Calu3 (cell line): ENCODE data around the gene FBP2. TPM values are rescaled to one million over a fixed set of nuclear protein-coding genes. Genes with fewer than 3 reads are reported as not detected.

Experiments used
- BruUV-seq: library from RNA; stranded (reverse); fragments of 400-500 nt; replicated peaks from 2 replicates; lab custom pipeline; 2021; lab: Mats Ljungman, UMichigan
- CTCF ChIA-PET: fragments of 300-600 bp; sonication (Branson Sonifier 250); formaldehyde crosslinking; loops from one replicate; lab custom pipeline; 2022; ENCODE audit warnings: antibody characterized with exemption; lab: Charles Lee
- DNase-seq: peaks from one replicate; pipeline ENCODE4 v3.0.0; 2022
- H3K27ac Mint-ChIP-seq: one replicate; pipeline ENCODE4 v1.8.0; 2022; ENCODE audit warnings: mixed read lengths; ENCODE audit not compliant: unreplicated experiment
- H3K27me3 Mint-ChIP-seq: one replicate; pipeline ENCODE4 v1.8.0; 2022; ENCODE audit warnings: mixed read lengths; ENCODE audit not compliant: unreplicated experiment
- H3K36me3 Mint-ChIP-seq: one replicate; pipeline ENCODE4 v1.8.0; 2022; ENCODE audit warnings: mild to moderate bottlenecking, moderate library complexity, mixed read lengths; ENCODE audit not compliant: insufficient read depth, unreplicated experiment
- H3K4me1 Mint-ChIP-seq: one replicate; pipeline ENCODE4 v1.8.0; 2022; ENCODE audit warnings: mild to moderate bottlenecking, low read depth, mixed read lengths; ENCODE audit not compliant: unreplicated experiment
- H3K4me3 Mint-ChIP-seq: one replicate; pipeline ENCODE4 v1.8.0; 2022; ENCODE audit warnings: mild to moderate bottlenecking, low read depth, moderate library complexity, mixed read lengths; ENCODE audit not compliant: unreplicated experiment
- H3K9me3 Mint-ChIP-seq: one replicate; pipeline ENCODE4 v1.8.0; 2022; ENCODE audit warnings: low read depth, mixed read lengths; ENCODE audit not compliant: unreplicated experiment
- intact Hi-C: fragments of 100-400 bp; cut with micrococcal nuclease; formaldehyde crosslinking; loops from one replicate; pipeline ENCODE4 v1.10.0; 2022; ENCODE audit not compliant: unreplicated experiment
- total RNA-seq: library from RNA; stranded (reverse); gene quantifications from 2 replicates; pipeline ENCODE4 v1.2.3, GENCODE V29; 2022
- TF ChIP-seq, protein P1 (sequence below): fragments of 200-600 bp; IDR thresholded peaks from one replicate; pipeline ENCODE4 v1.8.0; 2022; ENCODE audit warnings: antibody characterized with exemption; ENCODE audit not compliant: unreplicated experiment

FBP2 gene
- total RNA-seq, 1 experiment from 2014 or later = not detected

DNA sequence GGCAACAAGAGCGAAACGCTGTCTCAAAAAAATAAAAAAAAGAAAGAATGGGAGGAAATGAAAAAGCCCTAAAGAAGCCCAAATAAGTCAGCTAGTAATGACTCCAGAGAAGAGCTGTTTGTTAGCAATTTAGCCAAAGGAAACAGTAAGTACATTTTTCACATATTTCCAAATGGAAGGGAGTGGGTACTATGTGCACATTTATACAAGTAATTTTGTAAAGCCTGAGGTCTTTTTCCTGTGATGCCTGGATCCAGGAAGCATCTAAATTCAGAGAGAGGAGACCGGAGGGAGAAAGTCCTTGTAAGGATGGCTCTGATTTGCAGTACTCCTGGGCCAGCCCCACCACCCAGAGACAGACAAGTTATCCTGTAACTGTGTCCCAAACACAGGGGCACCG, 31.0 kb upstream of the FBP2 start:
- Mint-ChIP-seq H3K4me3 (no peak overlapping the region), H3K4me1 (no peaks in the 10 kb centered on the region), H3K27me3 (no peaks in the 10 kb centered on the region), H3K27ac (no peak overlapping the region), H3K9me3 (no peaks in the 10 kb centered on the region), H3K36me3 (no peaks in the 10 kb centered on the region)
- no TSS peak for BruUV-seq
- CTCF ChIA-PET = no interaction called here
- TF ChIP-seq, protein P1, sequence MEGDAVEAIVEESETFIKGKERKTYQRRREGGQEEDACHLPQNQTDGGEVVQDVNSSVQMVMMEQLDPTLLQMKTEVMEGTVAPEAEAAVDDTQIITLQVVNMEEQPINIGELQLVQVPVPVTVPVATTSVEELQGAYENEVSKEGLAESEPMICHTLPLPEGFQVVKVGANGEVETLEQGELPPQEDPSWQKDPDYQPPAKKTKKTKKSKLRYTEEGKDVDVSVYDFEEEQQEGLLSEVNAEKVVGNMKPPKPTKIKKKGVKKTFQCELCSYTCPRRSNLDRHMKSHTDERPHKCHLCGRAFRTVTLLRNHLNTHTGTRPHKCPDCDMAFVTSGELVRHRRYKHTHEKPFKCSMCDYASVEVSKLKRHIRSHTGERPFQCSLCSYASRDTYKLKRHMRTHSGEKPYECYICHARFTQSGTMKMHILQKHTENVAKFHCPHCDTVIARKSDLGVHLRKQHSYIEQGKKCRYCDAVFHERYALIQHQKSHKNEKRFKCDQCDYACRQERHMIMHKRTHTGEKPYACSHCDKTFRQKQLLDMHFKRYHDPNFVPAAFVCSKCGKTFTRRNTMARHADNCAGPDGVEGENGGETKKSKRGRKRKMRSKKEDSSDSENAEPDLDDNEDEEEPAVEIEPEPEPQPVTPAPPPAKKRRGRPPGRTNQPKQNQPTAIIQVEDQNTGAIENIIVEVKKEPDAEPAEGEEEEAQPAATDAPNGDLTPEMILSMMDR = no peak
- no peak for DNase-seq
- intact Hi-C loops = no loop called here

DNA sequence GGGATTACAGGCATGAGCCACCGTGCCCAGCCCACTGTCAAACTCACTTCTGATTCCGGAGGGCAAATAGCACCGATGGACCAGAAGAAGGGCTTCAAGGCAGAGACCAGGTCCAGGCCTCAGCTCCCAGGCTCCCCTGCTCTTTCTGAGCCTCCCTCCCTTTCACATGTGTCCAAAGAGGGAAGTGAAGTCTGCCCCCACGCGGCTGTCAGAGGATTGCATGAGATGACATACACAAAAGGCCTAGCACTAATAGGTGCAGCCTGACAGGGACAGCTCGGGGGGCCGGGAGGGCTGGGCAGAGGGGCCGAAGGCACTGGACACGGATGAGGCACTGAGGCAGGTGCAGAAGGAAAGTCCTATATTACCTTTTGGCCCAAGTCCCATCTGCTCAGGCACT, 29.6 kb upstream of the FBP2 start:
- H3K4me3 Mint-ChIP-seq = no peak overlapping the region
- CTCF ChIA-PET = interaction anchor here (0.7 to 2.1 kb wide), 4 partner anchors 16 to 545 kb away, joined by 3 to 7 read pairs (median 4); partner anchors contain the start of genes FBP1 and PCAT7
- intact Hi-C loops = loop anchor here (1.0 kb wide), 1 partner anchor 69 kb away; no protein-coding TSS in a partner anchor
- no TSS peak for BruUV-seq
- peak; percentile 56 for DNase-seq
- H3K27me3 Mint-ChIP-seq = no peaks in the 10 kb centered on the region
- no peaks in the 10 kb centered on the region for H3K4me1 Mint-ChIP-seq
- no peaks in the 10 kb centered on the region for H3K36me3 Mint-ChIP-seq
- TF ChIP-seq, protein P1 = peak; percentile 29
- no peaks in the 10 kb centered on the region for H3K9me3 Mint-ChIP-seq
- no peak overlapping the region for H3K27ac Mint-ChIP-seq

DNA sequence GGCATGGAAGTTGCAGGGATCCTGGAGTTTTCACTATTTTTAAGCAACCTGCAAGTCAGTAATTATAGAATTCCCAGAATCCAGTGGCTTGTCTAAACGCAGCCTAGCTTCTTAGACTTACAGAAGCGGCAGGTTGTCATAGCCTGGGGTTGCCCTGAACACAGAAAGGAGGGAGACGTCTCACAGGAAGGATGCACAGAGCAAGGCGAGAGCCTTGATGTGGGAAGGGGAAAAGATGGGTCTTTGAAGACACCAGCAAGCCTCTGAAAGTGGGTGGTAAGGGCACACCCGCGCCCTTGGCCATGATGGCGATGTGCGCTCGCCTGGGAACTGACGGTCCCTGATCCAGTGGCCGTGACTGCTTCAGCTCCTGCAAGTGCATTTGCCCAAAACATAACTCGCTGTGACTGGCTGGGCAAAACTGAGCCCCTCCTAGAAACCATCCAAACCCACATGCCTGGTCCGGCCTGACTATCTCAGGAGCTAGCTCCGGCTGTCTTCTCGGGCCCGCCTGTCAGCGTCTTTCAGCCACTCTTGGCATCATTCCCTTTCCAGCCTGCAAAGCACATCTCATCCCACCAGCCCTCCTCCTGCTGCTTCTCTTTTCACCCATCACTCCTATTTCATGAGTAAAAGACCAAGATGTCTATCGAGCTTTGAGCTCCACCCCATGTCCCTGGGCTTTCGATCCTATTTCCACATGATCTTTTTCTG, 28.6 kb upstream of the FBP2 start:
- no peak for DNase-seq
- Mint-ChIP-seq H3K4me1 (no peaks in the 10 kb centered on the region), H3K27ac (no peak overlapping the region), H3K9me3 (no peaks in the 10 kb centered on the region), H3K4me3 (no peak overlapping the region), H3K27me3 (no peaks in the 10 kb centered on the region), H3K36me3 (no peaks in the 10 kb centered on the region)
- no TSS peak for BruUV-seq
- intact Hi-C loops = no loop called here
- CTCF ChIA-PET = interaction anchor here (0.7 to 2.1 kb wide), 3 partner anchors 36 to 546 kb away, joined by 3 to 7 read pairs (median 4); partner anchors contain the start of gene PCAT7
- TF ChIP-seq, protein P1 = no peak

DNA sequence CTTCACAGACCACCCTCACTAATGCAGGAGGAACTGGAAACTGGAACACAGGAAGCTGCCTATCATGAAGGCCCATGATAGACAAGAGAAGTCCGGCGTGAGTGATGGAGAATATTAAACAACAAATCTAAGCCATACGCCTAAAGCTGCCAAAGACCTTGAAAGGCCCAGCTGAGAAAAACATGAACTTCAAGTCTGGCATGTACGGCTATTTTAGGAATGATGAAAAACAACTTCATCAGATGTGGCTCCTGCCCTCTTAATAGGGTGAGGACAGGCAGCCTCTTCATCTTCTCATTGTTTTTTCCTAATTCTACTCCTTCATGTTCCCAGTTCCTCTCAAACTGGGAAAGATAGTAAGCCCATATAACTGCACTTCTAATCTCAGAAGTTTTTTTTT, 25.4 kb upstream of the FBP2 start:
- no peak for DNase-seq
- no peaks in the 10 kb centered on the region for H3K9me3 Mint-ChIP-seq
- CTCF ChIA-PET = no interaction called here
- TF ChIP-seq, protein P1 = no peak
- intact Hi-C loops = no loop called here
- no TSS peak for BruUV-seq
- no peak overlapping the region for H3K4me3 Mint-ChIP-seq
- no peak overlapping the region for H3K27ac Mint-ChIP-seq
- H3K36me3 Mint-ChIP-seq = no peaks in the 10 kb centered on the region
- H3K4me1 Mint-ChIP-seq = no peaks in the 10 kb centered on the region
- H3K27me3 Mint-ChIP-seq = no peaks in the 10 kb centered on the region
